K562 (cell line): ENCODE data around the gene IFNGR1. TPM values are rescaled to one million over a fixed set of nuclear protein-coding genes. Genes with fewer than 3 reads are reported as not detected.

Source experiments
- ATF3 ChIP-seq, 2 experiments: fragments of 450-650 bp in 1 of 2; sonication (generic) in 1 of 2; formaldehyde crosslinking in 1 of 2; IDR thresholded peaks in 1 of 2; conservative IDR thresholded peaks in 1 of 2; 2 replicates each; pipeline versions ENCODE4 v1.6.1 to v1.8.1; 2016 to 2023; ENCODE audit warnings: mild to moderate bottlenecking in 2 of 2, moderate library complexity in 2 of 2, inconsistent platforms in 1 of 2, missing genetic modification reagents in 1 of 2
- BDP1 ChIP-seq: IDR thresholded peaks from 3 replicates; pipeline ENCODE4 v1.6.1; 2011; ENCODE audit not compliant: insufficient read length, insufficient read depth
- E2F1 ChIP-seq: sonication (generic); formaldehyde crosslinking; IDR thresholded peaks from 2 replicates; pipeline ENCODE4 v1.8.1; 2023; ENCODE audit warnings: mild to moderate bottlenecking, missing genetic modification reagents, moderate library complexity
- ELF2 ChIP-seq: fragments of 250-450 bp; sonication (Bioruptor Pico); IDR thresholded peaks from 2 replicates; pipeline ENCODE4 v1.5.0; 2021; ENCODE audit warnings: mild to moderate bottlenecking
- ILF3 ChIP-seq: fragments of 450-650 bp; IDR thresholded peaks from 2 replicates; pipeline ENCODE4 v1.6.1; 2018; ENCODE audit warnings: antibody characterized with exemption, mild to moderate bottlenecking, moderate library complexity, borderline replicate concordance
- KLF1 ChIP-seq: fragments of 450-650 bp; IDR thresholded peaks from 2 replicates; pipeline ENCODE4 v1.6.1; 2016; ENCODE audit warnings: missing genetic modification characterization, missing compliant biosample characterization
- NCOA1 ChIP-seq: fragments of 450-650 bp; IDR thresholded peaks from 2 replicates; pipeline ENCODE4 v1.6.1; 2016; ENCODE audit warnings: low read depth
- PRMT5 ChIP-seq: sonication (generic); formaldehyde crosslinking; IDR thresholded peaks from 2 replicates; pipeline ENCODE4 v1.5.0; 2020; ENCODE audit warnings: missing genetic modification reagents
- RBM25 ChIP-seq: fragments of 200-400 bp; formaldehyde crosslinking; IDR thresholded peaks from 2 replicates; pipeline ENCODE4 v1.6.1; 2018; ENCODE audit warnings: low read length, low read depth, moderate library complexity; ENCODE audit not compliant: severe bottlenecking
- SAFB2 ChIP-seq: fragments of 200-400 bp; formaldehyde crosslinking; IDR thresholded peaks from 2 replicates; pipeline ENCODE4 v1.6.1; 2018; ENCODE audit warnings: borderline replicate concordance, low read length, low read depth, moderate library complexity; ENCODE audit not compliant: severe bottlenecking
- SRSF7 ChIP-seq: fragments of 200-400 bp; formaldehyde crosslinking; optimal IDR thresholded peaks from 2 replicates; pipeline ENCODE3; 2017; ENCODE audit warnings: mild to moderate bottlenecking, low read depth, low read length
- WHSC1 ChIP-seq: IDR thresholded peaks from one replicate; pipeline ENCODE4 v1.6.1; 2012; ENCODE audit warnings: low read length, control low read depth, inconsistent platforms
- YY1 ChIP-seq, 3 experiments: IDR thresholded peaks; 2 replicates each; pipeline ENCODE4 v1.6.1; 2011; ENCODE audit warnings: low read length in 2 of 3, mild to moderate bottlenecking in 2 of 3, moderate library complexity in 2 of 3, borderline replicate concordance in 1 of 3, control low read depth in 1 of 3, low read depth in 1 of 3; ENCODE audit not compliant: insufficient read depth in 3 of 3, insufficient replicate concordance in 2 of 3, control insufficient read depth in 1 of 3, insufficient read length in 1 of 3; ENCODE audit errors: extremely low read depth in 1 of 3
- ZNF124 ChIP-seq: sonication (generic); formaldehyde crosslinking; IDR thresholded peaks from 2 replicates; pipeline ENCODE4 v1.8.1; 2022; ENCODE audit warnings: missing genetic modification reagents
- ZNF146 ChIP-seq: IDR thresholded peaks from one replicate; pipeline ENCODE4 v1.6.1; 2018; ENCODE audit warnings: missing compliant biosample characterization; ENCODE audit not compliant: unreplicated experiment
- ZNF24 ChIP-seq: fragments of 450-650 bp; IDR thresholded peaks from 2 replicates; pipeline ENCODE4 v1.6.1; 2016
- ZNF778 ChIP-seq: fragments of 450-650 bp; formaldehyde crosslinking; IDR thresholded peaks from 2 replicates; pipeline ENCODE4 v1.4.0; 2020; ENCODE audit warnings: mild to moderate bottlenecking, moderate library complexity
- polyA plus RNA-seq, 8 experiments: library from polyadenylated mRNA; depleted of rRNA in 4 of 8; stranded (reverse) in 5 of 8; unstranded in 3 of 8; fragments of >200 nt; fragmentation: Nextera tagmentation in 2 of 8; fragmentation: Illumina TruSeq in 1 of 8; extraction: Ambion mirVana in 2 of 8; extraction: Trizol in 1 of 8; gene quantifications; 2 replicates each; pipeline versions ENCODE4 v1.2.1 to v1.2.3, GENCODE V29; 2011 to 2014; ENCODE audit warnings: inconsistent platforms in 1 of 8, missing spikeins in 1 of 8
- total RNA-seq, 7 experiments: library from RNA; depleted of rRNA in 6 of 7; stranded (reverse); fragments of >200 nt in 6 of 7; fragmentation: Illumina TruSeq in 2 of 7; extraction: Trizol in 2 of 7; gene quantifications; 2 replicates each; pipeline versions ENCODE4 v1.2.1 to v1.2.3, GENCODE V29; 2011 to 2021; ENCODE audit warnings: low replicate concordance in 1 of 7
- TF ChIP-seq, protein P1 (sequence below): fragments of 250-450 bp; sonication (Bioruptor Pico); IDR thresholded peaks from 2 replicates; pipeline ENCODE4 v1.5.0; 2020; ENCODE audit warnings: mild to moderate bottlenecking
- TF ChIP-seq, protein P2 (sequence below), 3 experiments: IDR thresholded peaks in 2 of 3; conservative IDR thresholded peaks in 1 of 3; 2 replicates each; pipeline ENCODE4 v1.5.1; 2011 to 2012; ENCODE audit warnings: low read length in 3 of 3, mild to moderate bottlenecking in 3 of 3, control low read depth in 2 of 3, improper control_type of control experiment in 1 of 3, inconsistent platforms in 1 of 3, low read depth in 1 of 3, mixed read lengths in 1 of 3, moderate library complexity in 1 of 3; ENCODE audit not compliant: insufficient read depth in 2 of 3

IFNGR1 gene
- total and polyA plus RNA-seq, 9 of the 15 experiments (the other 6 are each of a cell fraction or from before 2014, with no cell fraction given) = 14.7 to 47.0 (median 26.7) TPM

GRCh38 chr6:137218473-137218916, 690 bp downstream of the IFNGR1 start (continued):
- TF ChIP-seq BDP1 = no peak
- TF ChIP-seq ZNF24 = no peak
- TF ChIP-seq KLF1 (tag) = no peak
- TF ChIP-seq, protein P1, sequence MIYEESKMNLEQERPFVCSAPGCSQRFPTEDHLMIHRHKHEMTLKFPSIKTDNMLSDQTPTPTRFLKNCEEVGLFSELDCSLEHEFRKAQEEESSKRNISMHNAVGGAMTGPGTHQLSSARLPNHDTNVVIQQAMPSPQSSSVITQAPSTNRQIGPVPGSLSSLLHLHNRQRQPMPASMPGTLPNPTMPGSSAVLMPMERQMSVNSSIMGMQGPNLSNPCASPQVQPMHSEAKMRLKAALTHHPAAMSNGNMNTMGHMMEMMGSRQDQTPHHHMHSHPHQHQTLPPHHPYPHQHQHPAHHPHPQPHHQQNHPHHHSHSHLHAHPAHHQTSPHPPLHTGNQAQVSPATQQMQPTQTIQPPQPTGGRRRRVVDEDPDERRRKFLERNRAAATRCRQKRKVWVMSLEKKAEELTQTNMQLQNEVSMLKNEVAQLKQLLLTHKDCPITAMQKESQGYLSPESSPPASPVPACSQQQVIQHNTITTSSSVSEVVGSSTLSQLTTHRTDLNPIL (CRISPR knock-in tag) = no peak
- no peak for TF ChIP-seq ZNF146 (CRISPR knock-in tag)
- TF ChIP-seq ZNF778 (CRISPR knock-in tag) = no peak
- no peak for TF ChIP-seq ELF2 (CRISPR knock-in tag)
- no peak for TF ChIP-seq NCOA1
- TF ChIP-seq YY1 (IDR thresholded peaks at IDR 0.05; ENCODE audit: borderline replicate concordance in 1 of 3, control insufficient read depth in 1 of 3, extremely low read depth in 1 of 3, insufficient read depth in 3 of 3, insufficient read length in 1 of 3, insufficient replicate concordance in 2 of 3, low read depth in 1 of 3, low read length in 2 of 3) = peak in 1 of 3 experiments; percentile 21
- TF ChIP-seq SAFB2 = no peak
- no peak for TF ChIP-seq E2F1 (CRISPR knock-in tag)
- TF ChIP-seq ZNF124 (CRISPR knock-in tag) = no peak
- no peak for TF ChIP-seq WHSC1
- TF ChIP-seq RBM25 = no peak
- TF ChIP-seq, protein P2, sequence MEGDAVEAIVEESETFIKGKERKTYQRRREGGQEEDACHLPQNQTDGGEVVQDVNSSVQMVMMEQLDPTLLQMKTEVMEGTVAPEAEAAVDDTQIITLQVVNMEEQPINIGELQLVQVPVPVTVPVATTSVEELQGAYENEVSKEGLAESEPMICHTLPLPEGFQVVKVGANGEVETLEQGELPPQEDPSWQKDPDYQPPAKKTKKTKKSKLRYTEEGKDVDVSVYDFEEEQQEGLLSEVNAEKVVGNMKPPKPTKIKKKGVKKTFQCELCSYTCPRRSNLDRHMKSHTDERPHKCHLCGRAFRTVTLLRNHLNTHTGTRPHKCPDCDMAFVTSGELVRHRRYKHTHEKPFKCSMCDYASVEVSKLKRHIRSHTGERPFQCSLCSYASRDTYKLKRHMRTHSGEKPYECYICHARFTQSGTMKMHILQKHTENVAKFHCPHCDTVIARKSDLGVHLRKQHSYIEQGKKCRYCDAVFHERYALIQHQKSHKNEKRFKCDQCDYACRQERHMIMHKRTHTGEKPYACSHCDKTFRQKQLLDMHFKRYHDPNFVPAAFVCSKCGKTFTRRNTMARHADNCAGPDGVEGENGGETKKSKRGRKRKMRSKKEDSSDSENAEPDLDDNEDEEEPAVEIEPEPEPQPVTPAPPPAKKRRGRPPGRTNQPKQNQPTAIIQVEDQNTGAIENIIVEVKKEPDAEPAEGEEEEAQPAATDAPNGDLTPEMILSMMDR (IDR thresholded peaks at IDR 0.05 in 2 of 3, conservative IDR thresholded peaks at IDR 0.05 in 1 of 3; ENCODE audit: insufficient read depth in 2 of 3, low read depth in 1 of 3, low read length in 3 of 3) = no peak
- TF ChIP-seq SRSF7 = no peak
- no peak for TF ChIP-seq PRMT5 (CRISPR knock-in tag)
- TF ChIP-seq ATF3 (IDR thresholded peaks at IDR 0.05) = no peak
- no peak for TF ChIP-seq ATF3 (CRISPR knock-in tag; conservative IDR thresholded peaks at IDR 0.05)
- TF ChIP-seq ILF3 = no peak
